Fibroblast of lung (primary cell): ENCODE results near the gene CAPRIN1. TPM values are rescaled to one million over a fixed set of nuclear protein-coding genes. Genes with fewer than 3 reads are reported as not detected.

Source experiments
- DNase-seq, 2 donors: peaks; one replicate each; pipeline versions ENCODE4 v3.0.0 to v3.0.0-alpha.2; 2010; ENCODE audit warnings: low read depth in 2 of 2
- H2AFZ ChIP-seq: 2 replicates; pipeline ENCODE4 v1.5.1; 2012; ENCODE audit warnings: low read length, control low read depth, inconsistent platforms
- H3K27ac ChIP-seq: 2 replicates; pipeline ENCODE4 v1.5.1; 2011; ENCODE audit warnings: low read length, control low read depth; ENCODE audit not compliant: insufficient read depth
- H3K27me3 ChIP-seq: 2 replicates; pipeline ENCODE4 v1.5.1; 2011; ENCODE audit warnings: mild to moderate bottlenecking, low read length; ENCODE audit not compliant: control insufficient read depth, insufficient read depth
- H3K36me3 ChIP-seq: 2 replicates; pipeline ENCODE4 v1.5.1; 2011; ENCODE audit warnings: low read length; ENCODE audit not compliant: control insufficient read depth, insufficient read depth
- H3K4me1 ChIP-seq: 2 replicates; pipeline ENCODE4 v1.5.1; 2011; ENCODE audit warnings: low read length; ENCODE audit not compliant: control insufficient read depth, insufficient read depth; ENCODE audit errors: extremely low read depth
- H3K4me2 ChIP-seq: 2 replicates; pipeline ENCODE4 v1.5.1; 2011; ENCODE audit warnings: low read length, control low read depth; ENCODE audit not compliant: insufficient read depth; ENCODE audit errors: extremely low read depth
- H3K4me3 ChIP-seq, 4 experiments: fragments of 200-600 bp in 1 of 4; sonication (generic) in 1 of 4; replicated peaks in 1 of 4; 2 replicates each; pipeline ENCODE4 v1.5.1; 2011 to 2016; ENCODE audit warnings: low read length in 4 of 4, low read depth in 3 of 4, mild to moderate bottlenecking in 3 of 4, control low read depth in 2 of 4, inconsistent platforms in 1 of 4, mixed read lengths in 1 of 4; ENCODE audit not compliant: insufficient read depth in 1 of 4; ENCODE audit errors: control extremely low read depth in 1 of 4
- H3K79me2 ChIP-seq: 2 replicates; pipeline ENCODE4 v1.5.1; 2012; ENCODE audit warnings: mild to moderate bottlenecking, low read length, inconsistent platforms; ENCODE audit not compliant: control insufficient read depth, insufficient read depth
- H3K9ac ChIP-seq: 2 replicates; pipeline ENCODE4 v1.5.1; 2011; ENCODE audit warnings: mild to moderate bottlenecking, low read length, control low read depth; ENCODE audit not compliant: insufficient read depth
- H3K9me3 ChIP-seq: 2 replicates; pipeline ENCODE4 v1.5.1; 2012; ENCODE audit warnings: low read depth, low read length; ENCODE audit not compliant: control insufficient read depth, insufficient read depth
- H4K20me1 ChIP-seq: 2 replicates; pipeline ENCODE4 v1.5.1; 2011; ENCODE audit warnings: low read length; ENCODE audit not compliant: control insufficient read depth, insufficient read depth; ENCODE audit errors: extremely low read depth
- CTCF ChIP-seq, 2 donors: IDR thresholded peaks in 1 of 2; conservative IDR thresholded peaks in 1 of 2; 1 replicate in 1 of 2; 2 replicates in 1 of 2; pipeline ENCODE4 v1.5.1; 2011 to 2012; ENCODE audit warnings: low read length in 2 of 2, control low read depth in 1 of 2, inconsistent platforms in 1 of 2, low read depth in 1 of 2, mild to moderate bottlenecking in 1 of 2
- EZH2 ChIP-seq: IDR thresholded peaks from 2 replicates; pipeline ENCODE4 v1.5.1; 2012; ENCODE audit warnings: low read length, control low read depth, mild to moderate bottlenecking; ENCODE audit errors: missing control alignments
- polyA plus RNA-seq, 2 donors: library from polyadenylated mRNA; depleted of rRNA in 1 of 2; stranded (reverse) in 1 of 2; unstranded in 1 of 2; fragments of >200 nt; gene quantifications; 2 replicates each; pipeline ENCODE4 v1.2.1, GENCODE V29; 2011 to 2012; ENCODE audit warnings: missing spikeins in 1 of 2
- total RNA-seq: library from RNA; depleted of rRNA; stranded (reverse); fragments of >200 nt; gene quantifications from 2 replicates; pipeline ENCODE4 v1.2.1, GENCODE V29; 2014

CAPRIN1 gene
- total and polyA plus RNA-seq, 2 donors (not counting 1 experiment from before 2014, with no cell fraction given): 203 to 220 TPM

- Histone ChIP-seq H3K9me3 (no peaks in the 10 kb centered on the region), H3K36me3 (peaks cover 12% of the 10 kb centered on the region), H4K20me1 (no peaks in the 10 kb centered on the region), H2AFZ (no peak overlapping the region), H3K4me2 (no peak overlapping the region), H3K27ac (no peak overlapping the region), H3K4me3 (no peak overlapping the region), H3K79me2 (peaks cover 2% of the 10 kb centered on the region), H3K27me3 (no peaks in the 10 kb centered on the region), H3K9ac (no peak overlapping the region), H3K4me1 (no peaks in the 10 kb centered on the region)
- TF ChIP-seq EZH2 (no peak), CTCF (conservative IDR thresholded peaks at IDR 0.05 in 1 of 2, IDR thresholded peaks at IDR 0.05 in 1 of 2; ENCODE audit: low read depth in 1 of 2, low read length in 2 of 2) (no peak)
- DNase-seq: no peak
Measured at GRCh38 chr11:34098813-34099212, 47.3 kb downstream of the CAPRIN1 start.

GRCh38 chr11:34104680-34105078 lies 53.1 kb downstream of the CAPRIN1 start:
- DNase-seq: peak in 1 of 2 donors; percentile 15
- Histone ChIP-seq H3K9ac (peak overlapping the region; percentile 93), H3K4me3 (peak overlapping the region; percentile 89 to 96 (median 96)), H3K79me2 (peaks cover 29% of the 10 kb centered on the region), H3K27me3 (no peaks in the 10 kb centered on the region), H3K4me1 (no peaks in the 10 kb centered on the region), H3K9me3 (no peaks in the 10 kb centered on the region), H4K20me1 (no peaks in the 10 kb centered on the region), H2AFZ (no peak overlapping the region), H3K36me3 (peaks cover 3% of the 10 kb centered on the region), H3K4me2 (peak overlapping the region; percentile 92), H3K27ac (peak overlapping the region; percentile 97)
- TF ChIP-seq EZH2 (no peak), CTCF (conservative IDR thresholded peaks at IDR 0.05 in 1 of 2, IDR thresholded peaks at IDR 0.05 in 1 of 2; ENCODE audit: low read depth in 1 of 2, low read length in 2 of 2) (no peak)

- H2AFZ ChIP-seq: peak within 1 kb of the TSS; percentile 83
- no peaks in the 10 kb centered on the region for H4K20me1 ChIP-seq
- H3K36me3 ChIP-seq: peaks cover 6% of the 10 kb centered on the region
- peak within 1 kb of the TSS; percentile 89 to 96 (median 96) for H3K4me3 ChIP-seq
- peak within 1 kb of the TSS; percentile 92 for H3K4me2 ChIP-seq
- H3K9ac ChIP-seq: peak within 1 kb of the TSS; percentile 93
- DNase-seq: peak; percentile 98 to 99
- peaks cover 29% of the 10 kb centered on the region for H3K79me2 ChIP-seq
- no peaks in the 10 kb centered on the region for H3K27me3 ChIP-seq
- H3K9me3 ChIP-seq: no peaks in the 10 kb centered on the region
- no peaks in the 10 kb centered on the region for H3K4me1 ChIP-seq
- TF ChIP-seq CTCF (conservative IDR thresholded peaks at IDR 0.05 in 1 of 2, IDR thresholded peaks at IDR 0.05 in 1 of 2; ENCODE audit: low read depth in 1 of 2, low read length in 2 of 2): peak in 1 of 2 donors; percentile 15
- TF ChIP-seq EZH2: no peak
- H3K27ac ChIP-seq: peak within 1 kb of the TSS; percentile 97
Measured at GRCh38 chr11:34105079-34105956, 53.8 kb downstream of the CAPRIN1 start, which contains the start of gene NAT10. NAT10 (plus strand) TSS chr11:34105629; CDS start chr11:34108226, 2,597 bp downstream.
